IPS-NIHi11 (cell line): ENCODE measurements around the gene EDIL3.

Experiments used
- DNase-seq: peaks from one replicate; pipeline ENCODE4 v3.0.0; 2012; ENCODE audit warnings: mixed read lengths, low spot score

Gene EDIL3

GRCh38 chr5:83911367-83911919 is 473.2 kb downstream of the EDIL3 start:
- DNase-seq: no peak

GRCh38 chr5:83900306-83900705 is 484.4 kb downstream of the EDIL3 start:
- no peak for DNase-seq

- DNase-seq: no peak
Measured at GRCh38 chr5:83899326-83899970, 485.2 kb downstream of the EDIL3 start.

- no peak for DNase-seq
Measured at GRCh38 chr5:83895860-83896259, 488.8 kb downstream of the EDIL3 start.

- no peak for DNase-seq
Measured at GRCh38 chr5:83891261-83891660, 493.4 kb downstream of the EDIL3 start.
